Measurements from ENCODE around the gene RNASE8.

Gene RNASE8

GRCh38 chr14:21032326-21033132 lies 25.1 kb upstream of the RNASE8 start:
- Histone ChIP-seq H3K9me3 (no peaks in the 10 kb centered on the region), H3K27me3 (peaks cover 3% of the 10 kb centered on the region)
- no peak for TF ChIP-seq CTCF (IDR thresholded peaks at IDR 0.05)

DNA sequence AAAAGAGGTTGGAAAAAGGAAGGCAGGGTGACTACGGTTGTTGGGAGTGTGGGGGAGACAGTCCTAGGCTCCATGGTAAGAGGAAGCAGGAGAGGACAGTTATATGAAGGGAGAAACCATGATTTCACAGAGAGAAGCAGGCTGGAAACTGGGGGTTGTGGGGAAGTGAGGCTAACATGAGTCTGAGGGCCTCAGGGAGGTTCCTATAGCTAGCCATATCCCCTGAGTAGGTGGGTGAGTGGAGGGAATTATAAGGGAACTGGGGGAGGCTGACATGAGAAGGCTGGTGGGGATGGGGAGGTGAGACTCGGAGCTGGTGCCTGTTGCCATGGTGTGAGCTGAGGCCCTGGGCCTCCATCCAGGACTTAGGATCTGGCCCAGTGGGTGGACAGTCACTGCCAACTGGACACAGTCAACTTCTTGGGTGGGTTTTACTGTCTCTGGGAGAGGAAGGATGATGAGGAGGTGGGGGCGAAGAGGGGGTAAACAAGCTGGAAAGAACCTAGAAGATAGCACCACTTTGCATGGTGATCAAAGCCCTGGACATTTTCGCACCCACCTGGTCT lies 24.4 kb upstream of the RNASE8 start:
- no peak for TF ChIP-seq CTCF (IDR thresholded peaks at IDR 0.05)
- Histone ChIP-seq H3K9me3 (no peaks in the 10 kb centered on the region), H3K4me3 (ENCODE audit: low read depth in 1 of 2, low read length in 1 of 2) (no peak overlapping the region), H3K27ac (no peak overlapping the region), H3K36me3 (no peaks in the 10 kb centered on the region), H3K27me3 (no peaks in the 10 kb centered on the region), H3K4me1 (ENCODE audit: control insufficient read depth in 1 of 2, insufficient read depth in 1 of 2, low read depth in 1 of 2, low read length in 1 of 2) (no peaks in the 10 kb centered on the region)

More at GRCh38 chr14:21032326-21033132, 25.1 kb upstream of the RNASE8 start:
- no peaks in the 10 kb centered on the region for H3K36me3 ChIP-seq
- no peak overlapping the region for H3K4me3 ChIP-seq (ENCODE audit: low read depth in 1 of 2, low read length in 1 of 2)
- no peaks in the 10 kb centered on the region for H3K4me1 ChIP-seq (ENCODE audit: control insufficient read depth in 1 of 2, insufficient read depth in 1 of 2, low read depth in 1 of 2, low read length in 1 of 2)
- H3K27ac ChIP-seq = no peak overlapping the region

- Histone ChIP-seq H3K9me3 (no peaks in the 10 kb centered on the region), H3K27ac (no peak within 1 kb of the TSS), H3K4me3 (ENCODE audit: low read depth in 1 of 2, low read length in 1 of 2) (no peak within 1 kb of the TSS), H3K36me3 (no peaks in the 10 kb centered on the region), H3K27me3 (no peaks in the 10 kb centered on the region), H3K4me1 (ENCODE audit: control insufficient read depth in 1 of 2, insufficient read depth in 1 of 2, low read depth in 1 of 2, low read length in 1 of 2) (no peaks in the 10 kb centered on the region)
- TF ChIP-seq CTCF (IDR thresholded peaks at IDR 0.05) = no peak
Measured at GRCh38 chr14:21034707-21035106, 22.9 kb upstream of the RNASE8 start, which contains the start of gene RNASE13. Gene RNASE13, minus strand, starts transcription at chr14:21034807. Its CDS starts 519 bp downstream, at chr14:21034288.

DNA sequence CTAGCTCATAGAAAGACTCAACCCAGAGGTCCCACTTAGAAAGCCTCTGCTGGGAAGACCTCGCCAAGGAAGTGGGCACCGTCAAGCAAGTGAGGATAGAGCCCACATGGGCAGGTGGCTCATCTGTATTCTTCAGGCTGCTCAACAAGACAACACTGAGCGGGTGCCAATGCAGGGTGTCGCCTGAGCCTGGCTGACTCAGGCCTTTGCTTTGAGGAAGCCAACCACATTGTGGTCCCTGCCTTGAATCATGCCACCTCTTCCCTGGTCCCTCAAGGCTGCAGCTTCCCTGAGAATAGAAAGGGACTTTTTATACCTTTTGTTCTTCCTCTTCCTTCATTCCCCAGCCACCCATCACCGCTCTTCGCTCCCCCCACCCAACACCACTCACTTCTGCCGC lies 20.9 kb upstream of the RNASE8 start:
- Histone ChIP-seq H3K4me3 (ENCODE audit: low read depth in 1 of 2, low read length in 1 of 2) (no peak overlapping the region), H3K27me3 (peaks cover 5% of the 10 kb centered on the region), H3K9me3 (no peaks in the 10 kb centered on the region), H3K4me1 (ENCODE audit: control insufficient read depth in 1 of 2, insufficient read depth in 1 of 2, low read depth in 1 of 2, low read length in 1 of 2) (no peaks in the 10 kb centered on the region), H3K27ac (no peak overlapping the region), H3K36me3 (no peaks in the 10 kb centered on the region)
- TF ChIP-seq CTCF (IDR thresholded peaks at IDR 0.05) = no peak

- Histone ChIP-seq H3K27ac (no peak overlapping the region), H3K4me3 (ENCODE audit: low read depth in 1 of 2, low read length in 1 of 2) (no peak overlapping the region), H3K36me3 (no peaks in the 10 kb centered on the region), H3K27me3 (peaks cover 9% of the 10 kb centered on the region), H3K4me1 (ENCODE audit: control insufficient read depth in 1 of 2, insufficient read depth in 1 of 2, low read depth in 1 of 2, low read length in 1 of 2) (no peaks in the 10 kb centered on the region), H3K9me3 (no peaks in the 10 kb centered on the region)
- TF ChIP-seq CTCF (IDR thresholded peaks at IDR 0.05) = no peak
Measured at GRCh38 chr14:21037156-21037555, 20.5 kb upstream of the RNASE8 start.

Measured in neutrophil (primary cell).